Ammon's horn (tissue), 1 donor: Measurements from ENCODE around the gene FYCO1.

Experiments used
- DNase-seq: peaks from one replicate; pipeline ENCODE4 v3.0.0-alpha.2; 2016; ENCODE audit warnings: low spot score

Gene FYCO1

GRCh38 chr3:45943207-45943846, 52.3 kb downstream of the FYCO1 start, which contains the start of gene CXCR6:
Gene CXCR6 (plus strand): TSS chr3:45943464. CDS start chr3:45946482, 3,018 bp downstream.
- DNase-seq: no peak

DNA sequence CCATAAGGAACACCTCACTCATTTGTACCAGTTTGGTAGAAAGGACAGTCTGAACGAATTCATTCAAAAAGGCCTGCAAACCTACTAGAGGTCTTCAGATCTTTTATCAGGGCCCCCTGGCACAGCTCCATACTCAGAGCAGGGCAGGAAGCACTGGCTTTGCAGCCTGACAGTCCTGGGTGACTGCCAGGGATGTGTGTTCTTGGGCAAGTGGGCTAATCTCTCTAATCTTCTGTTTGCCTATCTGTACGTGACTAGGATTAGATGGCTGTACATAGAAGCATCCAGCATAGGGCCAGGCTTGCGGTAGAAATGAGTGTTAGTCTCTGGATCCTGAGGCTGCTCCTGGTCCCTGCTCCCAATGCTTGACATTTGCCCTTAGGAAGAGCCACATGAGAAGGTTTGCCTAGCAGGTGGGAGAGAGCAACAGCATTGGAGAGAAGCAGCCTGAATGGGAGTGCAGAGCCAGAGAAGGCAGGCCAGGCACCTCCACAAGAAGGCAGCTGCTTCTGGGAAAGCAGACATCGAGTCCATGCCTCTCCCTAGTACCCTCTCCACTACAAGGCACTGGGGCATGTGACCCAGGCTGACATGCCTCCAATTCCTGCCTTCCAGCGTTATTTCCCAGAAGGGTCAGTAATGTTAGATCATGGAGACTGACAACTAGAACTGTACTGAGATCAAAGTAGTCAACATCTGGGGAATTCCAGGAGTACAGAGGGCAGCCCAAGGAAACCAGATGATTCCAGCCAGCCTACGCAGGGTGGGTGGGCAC, 53.4 kb downstream of the FYCO1 start:
- DNase-seq: no peak

DNA sequence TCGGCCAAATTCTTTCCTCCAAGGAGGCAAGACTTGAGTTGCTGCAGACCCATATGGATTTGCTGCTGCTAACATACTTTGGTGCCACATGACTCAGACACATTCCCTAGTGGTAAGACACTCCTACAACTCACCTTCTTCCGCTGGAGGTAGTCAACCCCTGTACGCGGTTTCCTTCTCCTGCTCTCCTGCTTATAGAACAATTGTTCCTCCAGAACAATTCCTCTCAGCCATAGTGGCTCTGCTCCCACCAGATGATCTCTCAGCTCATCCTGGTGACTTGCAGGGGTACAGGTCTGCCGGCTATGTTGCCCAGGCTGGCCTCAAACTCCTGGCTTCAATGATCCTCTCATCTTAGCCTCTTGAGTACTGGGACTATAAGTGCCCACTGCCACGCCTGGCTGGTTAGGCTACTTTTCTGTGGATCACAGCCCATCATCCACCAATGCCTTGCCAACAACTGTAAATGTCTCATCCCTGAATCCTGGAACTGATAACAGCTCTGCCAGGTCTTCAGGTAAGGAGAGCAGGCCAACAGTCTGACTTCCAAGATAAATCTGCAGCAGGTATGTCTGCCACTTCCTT, 54.8 kb downstream of the FYCO1 start:
- no peak for DNase-seq

DNA sequence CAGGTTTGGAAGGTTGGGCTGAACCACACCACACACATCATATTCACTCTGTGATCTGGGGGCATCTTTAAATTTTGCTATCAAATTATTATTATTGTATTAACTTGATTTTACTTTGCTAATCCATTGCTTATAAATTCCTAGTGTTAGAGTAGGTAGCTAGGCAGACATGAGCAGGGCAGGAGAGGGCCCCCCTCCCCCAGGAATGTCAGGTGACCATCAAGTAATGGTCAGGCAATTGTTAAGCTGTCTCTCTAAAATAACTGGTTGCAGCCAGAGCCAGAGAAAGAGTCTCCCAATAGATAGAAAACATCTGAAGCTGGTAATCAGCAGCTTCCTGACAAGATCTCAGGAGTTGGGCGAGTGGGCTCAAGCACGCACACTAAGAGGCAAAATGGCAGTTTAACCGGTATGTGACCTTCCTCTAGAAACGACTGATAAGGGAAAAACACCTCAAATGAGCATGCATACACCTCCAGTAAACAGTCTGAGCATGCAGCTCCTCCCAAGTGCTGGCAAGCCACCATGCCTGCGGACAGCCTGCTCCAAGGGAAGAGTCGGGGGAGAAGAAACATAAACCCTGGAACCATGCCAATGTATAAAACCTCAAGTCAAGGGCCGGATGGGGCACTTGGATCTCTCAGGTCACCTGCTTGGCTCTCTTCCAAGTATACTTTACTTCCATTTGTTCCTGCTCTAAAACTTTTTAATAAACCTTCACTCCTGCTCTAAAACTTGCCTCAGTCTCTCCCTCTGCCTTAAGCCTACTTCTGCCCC, 55.4 kb downstream of the FYCO1 start:
- no peak for DNase-seq

- DNase-seq: peak; percentile 43
These were observed 56.3 kb downstream of the FYCO1 start for GRCh38 chr3:45939341-45939771.

GRCh38 chr3:45938864-45939263, 56.8 kb downstream of the FYCO1 start:
- peak; percentile 97 for DNase-seq

- no peak for DNase-seq
These were observed 57.6 kb downstream of the FYCO1 start for GRCh38 chr3:45938043-45938435.

GRCh38 chr3:45937206-45938042, 58.2 kb downstream of the FYCO1 start:
- DNase-seq: no peak

GRCh38 chr3:45936261-45936660, 59.4 kb downstream of the FYCO1 start:
- no peak for DNase-seq

GRCh38 chr3:45933591-45933990, 62.0 kb downstream of the FYCO1 start:
- no peak for DNase-seq

- no peak for DNase-seq
These were observed 63.5 kb downstream of the FYCO1 start for GRCh38 chr3:45932112-45932511.

DNA sequence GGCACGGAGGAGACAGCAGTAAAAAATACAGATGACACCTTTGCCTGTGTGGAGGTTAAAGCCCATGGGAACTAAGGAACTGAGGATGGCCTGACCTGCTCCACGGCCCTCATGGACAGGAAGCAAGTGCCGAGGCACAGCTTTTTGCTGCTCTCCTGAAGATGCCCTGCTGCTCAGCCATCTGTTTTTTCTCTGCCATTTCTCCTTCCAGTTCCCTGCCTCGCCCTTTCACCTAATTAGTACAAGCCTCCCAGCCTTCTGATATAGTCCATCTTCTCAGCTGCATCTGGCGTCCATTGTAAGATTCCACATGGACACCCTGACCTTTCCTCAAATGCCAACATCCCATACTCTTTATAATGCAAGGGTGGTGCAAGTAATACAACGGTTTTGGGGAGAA, 64.1 kb downstream of the FYCO1 start:
- DNase-seq: no peak

GRCh38 chr3:45929042-45929679, 66.5 kb downstream of the FYCO1 start:
- DNase-seq: peak; percentile 31

DNA sequence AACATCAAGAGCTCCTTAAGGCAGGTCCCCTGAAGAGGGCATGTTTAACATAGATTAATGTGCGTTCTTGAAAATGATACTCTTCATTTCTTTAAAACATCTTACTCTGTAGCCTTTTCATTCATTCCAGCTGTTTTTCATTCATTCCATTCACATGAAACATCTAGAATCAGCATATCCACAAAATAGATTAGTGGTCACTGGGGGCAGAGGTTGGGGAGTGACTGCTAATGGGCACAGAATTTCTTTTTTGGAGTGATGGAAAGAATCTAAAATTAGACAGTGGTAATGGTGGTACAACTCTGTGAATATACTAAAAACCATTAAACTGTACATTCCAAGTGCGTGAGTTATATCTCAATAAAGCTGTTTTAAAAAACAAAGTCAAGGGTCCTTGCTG, 67.7 kb downstream of the FYCO1 start:
- DNase-seq: no peak

- DNase-seq: no peak
These were observed 71.9 kb downstream of the FYCO1 start for GRCh38 chr3:45923755-45924154.

DNA sequence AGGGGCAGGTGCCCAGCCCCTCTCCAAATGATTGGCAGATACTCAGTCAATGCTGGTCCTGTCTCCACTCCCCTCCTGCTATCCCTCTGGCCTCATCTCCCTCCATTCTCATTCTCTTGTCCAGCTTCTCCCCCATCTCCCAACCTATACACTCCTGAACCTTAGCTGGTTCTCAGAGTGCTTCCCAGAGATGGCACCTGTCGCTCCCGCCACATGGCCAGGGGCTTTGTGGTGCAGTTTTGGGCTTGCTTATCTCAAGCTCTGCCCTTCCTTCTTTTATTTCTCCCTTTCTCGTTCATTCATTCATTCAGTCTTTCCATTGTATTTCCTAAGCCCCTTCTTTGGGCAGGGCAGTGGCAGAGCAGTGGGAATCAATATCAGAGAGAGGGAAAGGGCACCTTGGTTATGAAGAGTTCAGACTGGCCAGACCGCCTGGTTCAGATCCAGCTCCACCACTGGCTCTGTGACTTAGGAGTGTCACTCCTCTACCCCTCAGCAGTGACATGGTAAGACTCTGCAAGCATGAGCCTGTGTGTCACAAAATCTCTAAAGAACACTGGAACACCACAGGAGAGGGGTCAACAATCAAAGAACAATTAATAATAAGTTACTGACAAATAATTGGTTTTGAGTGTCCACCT, 72.6 kb downstream of the FYCO1 start:
- DNase-seq: no peak

- DNase-seq: no peak
These were observed 73.6 kb downstream of the FYCO1 start for GRCh38 chr3:45922039-45922326.

GRCh38 chr3:45921158-45922038, 74.2 kb downstream of the FYCO1 start:
- DNase-seq: no peak

DNA sequence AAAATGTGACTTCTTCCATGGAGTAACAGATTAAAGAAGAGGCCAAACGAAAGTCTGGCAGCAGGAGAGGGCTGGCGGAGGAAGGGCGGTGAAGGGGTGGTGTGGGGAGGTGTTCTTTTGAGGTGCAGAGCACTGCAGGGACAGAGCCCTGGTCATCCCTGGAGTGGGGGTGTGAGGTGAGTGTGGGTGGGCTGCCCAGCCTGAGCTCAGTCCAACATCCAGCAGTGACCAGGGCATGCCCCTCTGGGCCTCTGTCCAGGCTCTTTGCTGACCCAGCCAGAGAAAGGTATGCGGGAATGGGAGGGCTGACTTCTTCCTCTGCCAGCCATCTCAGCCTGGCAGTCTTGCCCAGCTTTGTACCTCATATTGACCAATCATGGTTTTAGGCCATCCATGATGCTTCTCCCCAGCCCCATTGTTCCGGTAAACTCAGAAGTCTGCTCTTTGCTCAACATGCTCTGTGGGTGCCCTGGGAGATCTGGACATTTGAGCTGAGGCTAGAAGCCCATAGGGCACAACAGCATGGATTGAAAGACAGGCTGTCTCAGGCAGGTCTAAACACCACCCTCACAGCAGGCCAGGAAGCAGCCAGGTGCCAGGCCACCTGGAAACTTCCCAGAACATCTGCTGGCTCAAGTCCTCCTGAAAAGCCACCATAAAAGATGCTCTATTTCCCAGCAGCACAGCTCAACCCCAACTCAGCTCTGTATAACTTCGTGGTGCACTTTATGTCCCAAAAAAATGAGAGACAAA, 78.3 kb downstream of the FYCO1 start:
- no peak for DNase-seq
